GM18511 (cell line): ENCODE measurements around the gene CUEDC1.
"Not testable (repeated sequence)": the region's sequence is repeated elsewhere in the genome, so short reads cannot be mapped to it uniquely, and the experiment has no call there.

Experiments used
- ATAC-seq: cut with Tn5 transposase; IDR thresholded peaks from one replicate; pipeline ENCODE4 v1.9.1; 2021; ENCODE audit warnings: mild to moderate bottlenecking, moderate library complexity; ENCODE audit not compliant: unreplicated experiment

The CUEDC1 gene

DNA sequence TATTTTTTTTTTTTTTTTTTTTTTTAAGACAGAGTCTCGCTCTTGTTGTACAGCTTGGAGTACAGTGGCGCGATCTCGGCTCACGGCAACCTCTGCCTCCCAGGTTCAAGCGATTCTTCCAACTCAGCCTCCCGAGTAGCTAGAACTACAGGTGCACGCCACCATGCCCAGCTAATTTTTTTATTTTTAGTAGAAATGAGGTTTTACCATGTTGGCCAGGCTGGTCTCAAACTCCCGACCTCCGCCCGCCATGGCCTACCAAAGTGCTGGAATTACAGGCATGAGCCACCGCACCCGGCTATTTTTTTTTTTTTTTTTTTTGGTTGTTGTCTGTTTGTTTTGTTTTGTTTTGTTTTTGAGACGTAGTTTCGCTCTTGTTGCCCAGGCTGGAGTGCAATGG lies 3.2 kb upstream of the CUEDC1 start:
- ATAC-seq = not testable (repeated sequence)

DNA sequence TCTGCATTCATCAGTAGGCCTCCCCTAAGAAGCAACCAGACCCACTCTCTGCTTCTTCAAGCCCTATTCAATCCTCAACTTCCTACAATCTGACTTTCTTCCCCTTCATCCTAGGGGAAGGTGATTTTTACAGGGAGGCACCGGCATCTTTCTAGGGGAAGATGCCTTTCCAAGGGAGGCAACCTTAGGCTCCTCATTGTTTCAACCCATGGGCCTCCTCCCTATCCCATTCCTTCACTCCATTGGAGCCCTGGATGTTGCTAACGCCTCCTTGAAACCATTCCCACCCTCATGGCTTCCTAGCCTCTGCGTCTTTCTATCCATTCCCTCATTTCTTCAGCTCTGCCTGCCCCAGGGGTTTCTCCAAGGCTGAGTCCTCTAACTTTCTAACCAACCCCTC lies 2.7 kb upstream of the CUEDC1 start:
- no peak for ATAC-seq

DNA sequence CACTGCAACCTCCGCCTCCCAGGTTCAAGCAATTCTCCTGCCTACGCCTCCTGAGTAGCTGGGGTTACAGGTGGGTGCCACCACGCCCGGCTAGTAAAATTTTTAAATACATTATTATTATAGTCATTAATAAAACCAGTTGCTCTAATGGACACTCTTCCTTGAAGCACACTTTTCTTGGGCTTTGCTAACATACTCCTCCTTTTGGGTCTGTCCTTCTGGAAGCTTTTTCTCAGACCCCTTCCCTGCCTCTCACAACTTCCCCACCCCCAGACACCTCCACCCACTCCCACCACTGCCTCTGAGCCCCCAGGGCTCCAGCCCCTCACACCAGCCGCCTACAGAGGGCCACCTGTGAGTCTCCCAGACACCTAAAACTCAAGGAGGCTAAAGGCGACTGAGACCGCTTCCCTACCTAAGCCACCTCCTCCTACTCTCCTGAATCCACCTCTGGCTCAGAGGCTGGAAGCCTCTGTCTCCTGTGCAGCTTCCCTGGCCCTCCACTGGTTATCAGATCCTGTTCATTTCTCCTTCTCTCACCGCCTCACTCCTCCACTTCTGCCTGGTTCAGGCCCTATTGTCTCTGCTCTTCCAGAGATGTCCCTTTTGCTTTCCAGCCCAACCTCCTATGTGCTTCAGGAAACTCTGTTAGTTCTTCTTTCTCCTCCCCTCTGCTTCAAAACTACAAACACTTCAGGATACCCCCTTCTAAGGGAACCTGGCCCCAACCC lies 2.1 kb upstream of the CUEDC1 start:
- no peak for ATAC-seq

DNA sequence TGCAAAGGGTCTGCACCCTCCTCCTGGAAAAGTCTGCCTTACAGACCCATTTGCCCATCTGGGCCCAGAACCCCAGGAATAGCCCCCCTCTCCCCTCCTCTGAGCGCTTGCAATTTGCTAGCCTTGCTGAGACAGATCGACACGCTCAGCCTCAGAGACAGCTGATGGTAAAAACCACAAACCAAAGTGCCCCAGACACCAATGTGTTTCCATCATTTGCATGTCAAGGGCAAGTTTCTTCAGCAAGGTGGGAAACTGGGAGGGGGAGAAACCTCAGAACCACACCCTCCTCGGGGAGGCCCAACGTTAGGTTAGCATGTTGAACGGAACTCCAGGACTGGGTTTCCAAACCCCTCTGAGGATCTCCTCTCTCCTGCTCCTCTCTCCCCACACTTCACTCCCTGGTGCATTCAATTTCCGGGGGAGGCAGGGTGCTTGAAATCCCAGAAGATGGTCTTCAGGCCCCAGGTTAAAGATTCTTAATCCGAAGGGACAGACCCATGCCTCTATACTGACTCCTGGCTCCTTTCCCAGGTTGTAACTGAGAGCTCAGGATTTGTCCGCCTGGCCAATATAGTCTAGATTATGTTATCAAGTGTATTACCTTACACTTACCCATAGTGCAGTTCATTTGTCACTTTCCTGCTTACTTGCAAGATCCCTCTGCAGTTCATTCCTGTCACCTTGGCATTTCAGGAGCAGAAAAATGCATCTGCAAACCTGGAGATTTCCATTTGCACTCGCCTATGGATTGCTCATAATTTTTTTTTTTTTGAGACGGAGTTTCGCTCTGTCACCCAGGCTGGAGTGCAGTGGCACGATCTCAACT lies 1.3 kb upstream of the CUEDC1 start:
- ATAC-seq = peak; percentile 79

DNA sequence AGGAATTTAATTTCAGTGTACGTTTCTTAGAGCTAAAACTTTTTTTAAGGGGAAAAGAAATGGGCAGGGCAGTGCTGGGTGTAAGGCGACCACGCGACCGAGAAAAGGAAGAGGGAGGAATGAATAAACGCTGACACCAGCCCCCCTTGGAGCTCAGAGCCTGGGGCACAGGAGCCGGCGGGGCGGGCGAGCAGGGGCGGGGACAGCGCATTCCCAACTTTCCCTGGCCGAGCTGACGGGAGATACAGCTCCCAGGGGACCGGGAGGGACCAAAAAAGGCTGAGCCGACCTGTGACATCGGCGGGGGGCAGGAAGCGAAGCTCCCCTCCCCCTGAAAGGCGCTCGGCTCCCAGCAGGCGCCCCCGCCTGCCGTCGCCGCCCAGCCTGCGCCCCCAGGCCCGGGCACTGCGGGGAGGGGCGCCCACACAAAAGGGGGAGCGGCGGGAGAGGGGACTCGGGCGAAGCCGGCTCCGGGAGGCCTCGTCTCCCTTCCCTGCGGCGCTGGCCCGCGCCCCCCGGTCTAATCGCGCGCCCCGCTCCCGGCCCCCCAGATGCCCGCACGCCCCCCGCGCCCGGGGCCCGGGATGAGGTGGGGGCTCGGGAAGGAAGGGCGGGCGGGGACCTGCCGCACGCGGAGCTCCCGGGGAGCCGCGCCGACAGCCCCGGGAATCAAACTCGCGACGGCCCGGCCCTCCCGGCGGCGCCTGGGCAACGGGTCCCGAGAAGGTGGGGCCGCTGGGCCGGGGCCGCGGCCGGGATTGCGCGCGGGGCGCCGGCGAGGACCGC lies 622 bp downstream of the CUEDC1 start:
- no peak for ATAC-seq

DNA sequence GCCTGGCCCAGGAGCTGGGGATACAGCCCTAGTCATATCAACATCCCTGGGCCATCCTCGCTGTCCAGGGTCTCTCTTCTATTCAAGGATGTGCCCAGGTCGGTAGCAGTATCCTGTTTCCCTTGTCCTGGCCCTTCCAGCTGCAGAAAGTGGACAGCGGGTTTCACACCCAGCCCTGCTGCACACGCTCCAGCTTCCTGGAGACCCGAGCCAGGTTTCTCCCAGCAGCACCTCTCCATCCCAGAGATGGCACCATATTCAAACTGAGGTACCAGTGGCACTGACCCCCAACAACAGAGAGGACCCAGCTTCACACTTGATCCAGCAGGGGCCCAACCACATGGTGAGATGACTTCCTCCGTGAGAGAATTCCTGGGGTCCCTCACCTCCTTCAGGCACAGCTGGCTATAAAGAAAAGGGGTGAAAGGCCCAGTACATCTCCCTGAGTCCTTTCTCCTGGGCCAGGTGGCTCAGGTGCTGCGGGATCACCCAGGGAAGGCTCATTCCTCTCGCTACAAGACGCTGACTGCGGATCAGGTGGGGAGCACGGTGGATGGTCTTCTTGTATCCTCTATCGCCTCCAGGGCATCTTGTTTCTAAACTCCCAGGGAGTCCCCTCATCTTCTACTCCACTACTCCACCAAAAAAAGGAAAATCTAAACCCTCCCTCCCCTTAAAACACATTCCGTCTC lies 1.4 kb downstream of the CUEDC1 start:
- no peak for ATAC-seq

DNA sequence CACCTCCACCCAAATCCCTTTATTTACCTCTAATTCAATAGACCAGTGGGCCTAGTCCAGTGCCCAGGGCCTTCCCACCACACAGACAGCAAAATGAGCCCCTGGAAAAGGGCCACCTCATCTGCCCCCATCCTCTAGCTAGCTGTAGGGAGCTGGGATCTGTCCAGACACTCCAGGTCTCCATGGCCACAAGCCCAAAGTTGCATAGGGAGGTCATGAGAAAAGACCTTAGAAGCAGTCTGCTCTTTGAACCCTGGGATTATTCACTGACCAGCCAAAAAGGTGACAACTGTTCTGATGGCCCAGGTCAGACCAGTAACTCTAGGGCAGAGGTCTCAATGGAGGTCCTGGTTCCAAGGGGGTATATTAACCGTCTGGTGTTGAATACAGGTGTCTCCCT lies 2.0 kb downstream of the CUEDC1 start:
- no peak for ATAC-seq

DNA sequence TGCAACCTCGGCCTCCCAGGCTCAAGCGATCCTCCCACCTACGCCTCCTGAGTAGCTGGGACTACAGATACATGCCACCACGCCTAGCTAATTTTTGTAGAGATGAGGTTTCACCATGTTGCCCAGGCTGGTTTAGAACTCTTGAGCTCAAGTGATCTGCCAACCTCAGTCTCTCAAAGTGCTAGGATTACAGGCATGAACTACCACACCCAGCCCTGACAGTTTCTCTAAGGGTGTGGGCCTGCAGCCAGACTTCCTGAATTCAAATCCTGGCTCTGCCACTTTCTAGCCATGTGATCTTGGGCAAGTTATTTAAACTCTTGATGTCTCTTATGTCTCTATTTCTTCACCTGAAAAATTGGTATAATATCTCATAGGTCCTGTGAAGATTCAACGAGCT lies 5.6 kb downstream of the CUEDC1 start:
- no peak for ATAC-seq

DNA sequence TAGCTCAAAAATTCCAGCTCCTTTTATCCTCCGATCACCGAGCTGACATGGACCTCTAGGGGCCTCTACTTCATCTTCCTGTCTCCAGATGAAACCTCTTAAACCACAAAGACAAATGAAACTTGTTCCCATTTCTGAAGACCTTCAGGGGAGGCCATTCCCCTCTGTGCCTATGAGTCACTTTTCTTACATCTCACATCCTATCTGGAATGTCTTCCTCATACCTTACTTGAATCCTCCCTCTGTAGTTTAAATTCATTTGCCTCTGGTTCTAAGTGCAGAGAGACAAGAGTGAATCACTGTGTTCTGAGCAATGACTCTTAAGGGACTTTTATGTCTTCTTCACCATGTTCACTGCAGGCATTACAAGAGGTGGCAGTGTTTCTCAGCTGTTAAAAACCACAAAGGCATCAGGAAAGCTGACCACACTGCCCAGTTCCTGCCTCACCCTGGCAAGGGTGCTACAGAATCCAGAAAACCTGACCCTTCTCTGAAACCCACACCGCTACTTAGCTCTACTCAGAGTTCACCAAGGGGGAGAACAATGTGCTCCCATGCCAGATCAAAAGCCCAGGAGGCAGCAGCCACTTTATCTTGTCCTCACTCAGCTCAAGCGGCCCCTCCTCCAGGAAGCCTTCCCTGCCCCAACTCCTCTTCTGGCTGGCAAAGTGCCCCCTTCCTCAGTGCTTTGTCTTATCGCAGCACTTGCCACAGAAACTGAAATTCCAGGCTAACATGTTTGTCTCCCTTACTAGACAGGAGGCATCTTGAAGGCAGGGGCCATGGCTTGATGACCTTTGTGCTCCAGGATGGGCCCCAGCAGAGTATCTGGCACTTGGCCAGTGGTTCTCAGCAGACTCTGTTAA lies 6.4 kb downstream of the CUEDC1 start:
- ATAC-seq = no peak

DNA sequence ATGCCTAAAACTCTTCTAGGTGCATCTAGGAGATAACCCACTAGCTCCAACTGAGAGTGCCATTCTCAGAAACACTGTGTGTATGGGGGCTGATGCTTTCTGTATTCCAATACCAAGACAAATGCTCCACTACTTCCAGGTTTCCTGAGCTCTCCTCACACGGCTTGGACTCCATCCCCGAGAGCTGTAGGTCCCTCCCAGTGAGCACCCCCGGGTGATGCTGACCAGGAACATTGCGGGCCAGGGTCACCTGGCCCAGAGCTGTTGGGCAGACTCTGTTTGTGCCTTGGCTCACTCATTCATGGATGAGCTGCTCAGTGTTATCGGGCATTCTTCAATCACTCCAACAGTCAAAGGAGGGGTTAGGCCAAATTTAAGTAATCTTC lies 7.0 kb downstream of the CUEDC1 start:
- ATAC-seq = no peak

DNA sequence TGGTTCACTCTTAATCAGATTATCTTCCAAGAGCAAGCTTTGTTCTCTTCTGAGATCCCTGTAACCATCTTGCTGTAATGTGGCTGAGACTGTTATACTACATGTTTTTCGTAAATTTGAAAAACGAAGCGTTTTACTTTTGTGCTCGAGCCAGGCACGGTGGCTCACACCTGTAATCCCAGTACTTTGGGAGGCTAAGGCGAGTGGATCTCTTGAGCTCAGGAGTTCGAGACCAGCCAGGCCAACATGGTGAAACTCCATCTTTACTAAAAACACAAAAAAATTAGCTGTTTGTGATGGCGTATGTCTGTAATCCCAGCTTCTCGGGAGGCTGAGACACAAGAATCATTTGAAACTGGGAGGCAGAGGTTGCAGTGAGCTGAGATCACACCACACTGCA lies 7.8 kb downstream of the CUEDC1 start:
- ATAC-seq = no peak

DNA sequence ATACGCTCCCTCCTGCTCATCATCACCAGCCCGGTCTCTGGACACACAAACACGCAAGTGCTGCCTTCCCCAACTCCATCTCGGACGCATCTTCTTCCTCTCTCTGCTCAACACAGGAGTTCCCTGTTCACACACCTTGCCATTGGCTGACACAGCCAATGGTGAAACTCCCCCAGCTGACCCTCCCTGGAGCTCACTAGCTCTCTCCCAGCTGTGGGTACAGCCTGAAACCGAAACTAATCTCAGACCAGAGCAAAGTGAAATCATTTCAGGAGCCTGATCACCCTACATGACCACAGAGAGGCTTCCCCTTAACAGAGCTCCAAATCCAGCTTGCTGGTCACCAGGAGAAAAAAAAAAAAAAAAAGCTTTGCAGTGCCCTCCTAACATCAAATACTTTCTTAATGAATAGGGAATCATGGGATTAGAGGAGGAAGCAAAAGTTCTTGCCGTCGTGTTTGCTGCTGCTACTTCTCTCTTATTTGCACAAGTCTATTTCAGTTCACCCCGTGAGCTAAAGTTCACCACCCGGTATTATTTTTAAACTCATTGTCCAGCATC lies 8.3 kb downstream of the CUEDC1 start:
- peak; percentile 92 for ATAC-seq

DNA sequence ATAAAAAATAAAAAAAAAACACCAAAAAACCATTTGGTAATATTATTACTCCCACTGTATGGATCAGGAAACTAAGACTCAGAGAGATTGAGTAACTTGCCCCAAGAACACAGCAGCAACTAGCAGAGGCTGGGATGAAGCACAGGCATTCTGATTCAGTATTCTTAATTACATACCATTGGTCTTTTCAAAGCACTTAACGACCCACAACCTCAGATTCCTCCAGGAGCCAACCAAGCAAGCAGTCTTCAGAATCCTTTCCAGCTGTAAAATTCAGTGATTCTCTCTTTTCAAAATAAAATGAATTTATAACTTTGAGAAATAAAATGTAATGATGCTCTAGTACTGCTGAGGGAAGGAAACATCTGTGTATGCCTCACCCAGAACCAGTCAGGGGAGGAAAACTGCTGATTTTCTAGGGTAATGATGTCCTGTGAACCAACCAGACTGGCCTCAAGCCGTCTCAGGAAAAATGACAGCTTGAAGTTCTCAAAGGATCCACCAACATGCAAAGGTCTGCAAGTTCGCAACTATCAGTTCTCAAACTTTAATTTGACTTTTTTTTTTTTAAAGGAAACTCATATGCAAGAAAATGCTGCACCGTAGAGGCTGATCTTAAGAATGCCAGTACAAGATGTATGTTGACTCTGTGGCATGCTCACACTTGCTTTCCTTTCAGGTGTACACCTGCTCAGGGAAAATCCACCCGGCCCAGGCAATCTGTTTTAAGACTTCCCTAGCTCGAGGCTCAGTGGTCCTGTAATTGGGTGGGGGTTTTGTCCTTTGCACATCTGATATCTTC lies 9.0 kb downstream of the CUEDC1 start:
- peak; percentile 18 for ATAC-seq

DNA sequence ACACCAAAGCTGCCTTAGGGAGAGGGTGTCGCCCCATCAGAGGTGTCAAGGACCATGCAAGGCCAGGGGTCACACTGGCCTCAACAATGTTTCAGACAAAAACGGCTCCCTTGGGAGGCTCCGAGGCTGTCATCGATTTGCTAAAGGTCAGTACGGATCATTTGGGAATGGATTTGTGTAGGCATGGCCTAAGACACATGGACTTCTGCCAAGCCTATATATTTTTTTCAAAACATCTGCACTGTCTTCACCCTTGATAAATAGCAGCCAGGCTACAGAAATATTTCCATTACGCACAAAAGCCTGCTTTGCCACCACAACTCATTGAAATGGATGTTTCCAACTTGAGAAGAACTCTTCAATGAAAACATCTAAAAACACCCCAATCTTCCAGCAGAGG lies 10.3 kb downstream of the CUEDC1 start:
- ATAC-seq = no peak

DNA sequence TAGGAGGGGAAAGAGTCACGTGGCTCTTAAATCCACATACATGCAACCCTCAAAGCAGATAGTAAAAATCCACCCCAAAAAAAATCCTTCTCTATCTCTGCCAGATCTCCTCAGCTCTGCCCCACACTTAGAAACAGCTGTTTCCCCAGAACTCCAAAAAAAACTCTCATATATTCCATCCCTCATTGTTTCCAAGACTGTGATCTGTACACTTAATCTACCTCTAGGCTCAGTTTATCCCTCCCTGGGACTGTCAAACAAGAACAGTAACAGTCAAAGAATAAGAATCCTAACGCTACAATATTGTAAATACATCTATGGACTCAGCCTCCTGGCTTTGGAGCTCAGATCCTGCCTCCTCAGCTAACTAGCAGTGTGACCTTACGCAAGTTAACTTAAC lies 11.6 kb downstream of the CUEDC1 start:
- no peak for ATAC-seq

DNA sequence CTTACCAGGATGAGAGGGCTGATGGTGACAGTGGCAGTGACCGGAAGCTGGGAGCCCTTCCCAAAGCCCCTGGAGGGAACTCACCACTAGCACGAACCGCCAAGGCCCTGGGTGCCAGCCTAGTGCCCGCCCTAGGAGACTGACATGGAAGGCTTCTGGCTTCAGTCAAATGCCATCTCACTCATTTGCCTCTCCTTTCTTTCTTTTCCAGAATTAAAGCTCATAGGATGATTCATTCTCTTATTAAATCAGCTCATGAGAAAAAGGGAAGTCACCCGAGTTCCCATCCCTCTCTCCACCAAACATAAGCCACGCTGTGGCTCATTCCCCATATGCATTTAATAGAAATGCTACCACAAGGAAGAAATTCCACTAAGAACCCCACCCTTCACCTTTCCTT lies 12.1 kb downstream of the CUEDC1 start:
- ATAC-seq = no peak

DNA sequence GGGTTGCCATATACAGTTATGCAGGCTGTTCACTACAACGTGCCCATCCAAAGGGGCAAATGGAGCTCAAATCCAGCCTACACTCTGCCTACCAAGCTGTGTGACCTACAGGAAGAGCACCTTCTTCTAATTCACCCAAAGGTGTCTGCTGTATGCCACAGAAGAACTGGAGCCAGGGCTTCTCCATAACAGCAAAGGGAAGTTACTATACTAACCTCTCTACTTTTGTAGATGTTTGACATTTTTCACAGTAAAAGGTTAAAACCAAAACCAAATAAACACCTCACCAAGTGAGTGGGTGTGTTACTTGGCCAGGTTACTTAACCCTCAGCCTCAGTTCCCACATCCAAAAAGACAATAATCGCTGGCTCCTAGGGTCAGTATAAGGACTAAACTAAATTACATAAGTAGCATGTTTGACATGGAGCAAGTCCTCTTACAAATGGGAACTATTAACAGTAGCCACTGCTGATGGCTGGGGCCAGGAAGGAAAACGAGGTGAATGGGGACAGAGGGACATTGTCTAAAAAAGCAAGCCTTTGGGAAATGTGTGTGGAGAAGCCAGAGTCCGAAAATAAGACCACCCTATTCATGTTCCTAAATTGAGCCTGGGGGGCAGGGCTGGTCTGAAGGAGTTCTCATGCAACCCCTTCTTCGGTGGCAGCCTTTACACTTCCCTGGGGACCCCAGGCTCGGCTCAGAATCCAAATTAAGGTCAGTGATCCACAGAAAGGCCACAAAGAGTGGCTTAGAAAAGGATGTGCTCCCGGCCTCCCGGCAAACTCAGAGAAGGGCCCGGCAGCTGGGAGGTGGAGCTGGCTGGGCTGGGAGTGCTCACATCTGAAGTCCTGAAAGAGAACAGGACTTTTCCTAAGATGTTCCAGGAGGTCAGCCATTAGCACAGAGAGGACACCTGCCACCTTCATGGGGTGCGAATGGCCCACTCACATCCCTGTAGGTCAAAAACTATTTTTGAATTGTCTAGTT lies 13.5 kb downstream of the CUEDC1 start:
- ATAC-seq = no peak
